ENCODE data around the gene NHEJ1. TPM values are rescaled to one million over a fixed set of nuclear protein-coding genes. Genes with fewer than 3 reads are reported as not detected.
"Not testable (repeated sequence)": the region's sequence is repeated elsewhere in the genome, so short reads cannot be mapped to it uniquely, and the experiment has no call there.

Gene NHEJ1
- 11.1 TPM for polyA plus RNA-seq (2012; ENCODE audit: missing spikeins)

GRCh38 chr2:219160186-219161017, at the start of gene NHEJ1:
Gene NHEJ1, minus strand, starts transcription at chr2:219160815. Its CDS starts 2,453 bp downstream, at chr2:219158362.
- TF ChIP-seq TAF1 (IDR thresholded peaks at IDR 0.05; ENCODE audit: borderline replicate concordance, low read depth, low read length) (no peak), POLR2A (IDR thresholded peaks at IDR 0.05; ENCODE audit: low read depth, low read length) (peak; percentile 78), POLR2AphosphoS5 (IDR thresholded peaks at IDR 0.05; ENCODE audit: low read depth, low read length) (peak; percentile 81)
- peak; percentile 91 for FAIRE-seq
- DNase-seq (ENCODE audit: insufficient read length) = peak; percentile 95

- FAIRE-seq = no peak
These were observed 48.9 kb upstream of the NHEJ1 start for GRCh38 chr2:219209236-219210195.

GRCh38 chr2:219207884-219208740, 47.5 kb upstream of the NHEJ1 start:
- TF ChIP-seq POLR2A (IDR thresholded peaks at IDR 0.05; ENCODE audit: low read depth, low read length) = no peak
- TF ChIP-seq POLR2AphosphoS5 (IDR thresholded peaks at IDR 0.05; ENCODE audit: low read depth, low read length) = no peak
- no peak for TF ChIP-seq TAF1 (IDR thresholded peaks at IDR 0.05; ENCODE audit: borderline replicate concordance, low read depth, low read length)
- FAIRE-seq = no peak
- DNase-seq (ENCODE audit: insufficient read length) = no peak

More at GRCh38 chr2:219209236-219210195, 48.9 kb upstream of the NHEJ1 start:
- no peak for DNase-seq (ENCODE audit: insufficient read length)
- no peak for TF ChIP-seq TAF1 (IDR thresholded peaks at IDR 0.05; ENCODE audit: borderline replicate concordance, low read depth, low read length)

GRCh38 chr2:219207134-219207883, 46.7 kb upstream of the NHEJ1 start:
- DNase-seq (ENCODE audit: insufficient read length) (no peak), FAIRE-seq (peak; percentile 27)
- TF ChIP-seq TAF1 (IDR thresholded peaks at IDR 0.05; ENCODE audit: borderline replicate concordance, low read depth, low read length) (no peak), POLR2AphosphoS5 (IDR thresholded peaks at IDR 0.05; ENCODE audit: low read depth, low read length) (no peak), POLR2A (IDR thresholded peaks at IDR 0.05; ENCODE audit: low read depth, low read length) (no peak)

- peak; percentile 93 for FAIRE-seq
- DNase-seq (ENCODE audit: insufficient read length) = peak; percentile 99
- TF ChIP-seq POLR2A (IDR thresholded peaks at IDR 0.05; ENCODE audit: low read depth, low read length) = peak; percentile 98
- TF ChIP-seq POLR2AphosphoS5 (IDR thresholded peaks at IDR 0.05; ENCODE audit: low read depth, low read length) = peak; percentile 95
- peak; percentile 87 for TF ChIP-seq TAF1 (IDR thresholded peaks at IDR 0.05; ENCODE audit: borderline replicate concordance, low read depth, low read length)
These were observed 45.9 kb upstream of the NHEJ1 start, which contains the start of gene ZFAND2B for GRCh38 chr2:219206328-219207133. Gene ZFAND2B, plus strand, starts transcription at chr2:219206782. Its CDS starts 206 bp downstream, at chr2:219206988.

GRCh38 chr2:219205981-219206327, 45.3 kb upstream of the NHEJ1 start:
- no peak for FAIRE-seq
- DNase-seq (ENCODE audit: insufficient read length) = no peak
- no peak for TF ChIP-seq POLR2A (IDR thresholded peaks at IDR 0.05; ENCODE audit: low read depth, low read length)
- TF ChIP-seq TAF1 (IDR thresholded peaks at IDR 0.05; ENCODE audit: borderline replicate concordance, low read depth, low read length) = no peak
- no peak for TF ChIP-seq POLR2AphosphoS5 (IDR thresholded peaks at IDR 0.05; ENCODE audit: low read depth, low read length)

GRCh38 chr2:219205165-219205538, 44.5 kb upstream of the NHEJ1 start:
- FAIRE-seq (no peak), DNase-seq (ENCODE audit: insufficient read length) (no peak)
- TF ChIP-seq TAF1 (IDR thresholded peaks at IDR 0.05; ENCODE audit: borderline replicate concordance, low read depth, low read length) (no peak), POLR2A (IDR thresholded peaks at IDR 0.05; ENCODE audit: low read depth, low read length) (no peak), POLR2AphosphoS5 (IDR thresholded peaks at IDR 0.05; ENCODE audit: low read depth, low read length) (no peak)

GRCh38 chr2:219204425-219205164, 44.0 kb upstream of the NHEJ1 start:
- DNase-seq (ENCODE audit: insufficient read length) = no peak
- FAIRE-seq = no peak
- TF ChIP-seq POLR2AphosphoS5 (IDR thresholded peaks at IDR 0.05; ENCODE audit: low read depth, low read length) (no peak), POLR2A (IDR thresholded peaks at IDR 0.05; ENCODE audit: low read depth, low read length) (no peak), TAF1 (IDR thresholded peaks at IDR 0.05; ENCODE audit: borderline replicate concordance, low read depth, low read length) (no peak)

GRCh38 chr2:219201331-219201730, 40.7 kb upstream of the NHEJ1 start:
- not testable (repeated sequence) for FAIRE-seq; DNase-seq (ENCODE audit: insufficient read length)

- not testable (repeated sequence) for FAIRE-seq; DNase-seq (ENCODE audit: insufficient read length)
These were observed 40.1 kb upstream of the NHEJ1 start for GRCh38 chr2:219200502-219201326.
